Measurements from ENCODE around the gene CARD14.
"Not testable (repeated sequence)": the region's sequence is repeated elsewhere in the genome, so short reads cannot be mapped to it uniquely, and the experiment has no call there.

The CARD14 gene

DNA sequence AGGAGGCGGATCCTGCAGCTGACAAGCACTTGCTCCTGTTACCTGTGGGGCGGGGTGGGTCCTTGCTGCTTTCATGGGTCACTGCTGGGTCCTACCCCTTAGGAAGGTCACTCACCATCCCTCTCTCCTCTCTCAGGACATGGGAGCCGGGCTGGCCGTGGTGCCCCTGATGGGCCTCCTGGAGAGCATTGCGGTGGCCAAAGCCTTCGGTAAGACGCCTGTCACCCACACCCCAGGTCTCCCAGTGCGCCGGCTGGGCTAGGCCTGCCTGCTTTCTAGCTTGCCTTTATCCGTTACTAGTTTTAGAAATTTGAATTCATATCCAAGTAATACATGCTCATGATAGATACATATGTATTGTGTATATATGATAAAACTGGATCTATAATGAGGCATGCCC, 67.6 kb downstream of the CARD14 start:
- no peak for TF ChIP-seq CTCF (IDR thresholded peaks at IDR 0.05; ENCODE audit: control insufficient read depth, extremely low read depth, insufficient read depth)
- no peak for DNase-seq (ENCODE audit: low read depth)
- no peak overlapping the region for H3K4me3 ChIP-seq (ENCODE audit: low read depth, low read length)

- no peak for DNase-seq (ENCODE audit: low read depth)
- H3K4me3 ChIP-seq (ENCODE audit: low read depth, low read length) = no peak overlapping the region
- no peak for TF ChIP-seq CTCF (IDR thresholded peaks at IDR 0.05; ENCODE audit: control insufficient read depth, extremely low read depth, insufficient read depth)
Measured at GRCh38 chr17:80242505-80242904, 72.7 kb downstream of the CARD14 start.

DNA sequence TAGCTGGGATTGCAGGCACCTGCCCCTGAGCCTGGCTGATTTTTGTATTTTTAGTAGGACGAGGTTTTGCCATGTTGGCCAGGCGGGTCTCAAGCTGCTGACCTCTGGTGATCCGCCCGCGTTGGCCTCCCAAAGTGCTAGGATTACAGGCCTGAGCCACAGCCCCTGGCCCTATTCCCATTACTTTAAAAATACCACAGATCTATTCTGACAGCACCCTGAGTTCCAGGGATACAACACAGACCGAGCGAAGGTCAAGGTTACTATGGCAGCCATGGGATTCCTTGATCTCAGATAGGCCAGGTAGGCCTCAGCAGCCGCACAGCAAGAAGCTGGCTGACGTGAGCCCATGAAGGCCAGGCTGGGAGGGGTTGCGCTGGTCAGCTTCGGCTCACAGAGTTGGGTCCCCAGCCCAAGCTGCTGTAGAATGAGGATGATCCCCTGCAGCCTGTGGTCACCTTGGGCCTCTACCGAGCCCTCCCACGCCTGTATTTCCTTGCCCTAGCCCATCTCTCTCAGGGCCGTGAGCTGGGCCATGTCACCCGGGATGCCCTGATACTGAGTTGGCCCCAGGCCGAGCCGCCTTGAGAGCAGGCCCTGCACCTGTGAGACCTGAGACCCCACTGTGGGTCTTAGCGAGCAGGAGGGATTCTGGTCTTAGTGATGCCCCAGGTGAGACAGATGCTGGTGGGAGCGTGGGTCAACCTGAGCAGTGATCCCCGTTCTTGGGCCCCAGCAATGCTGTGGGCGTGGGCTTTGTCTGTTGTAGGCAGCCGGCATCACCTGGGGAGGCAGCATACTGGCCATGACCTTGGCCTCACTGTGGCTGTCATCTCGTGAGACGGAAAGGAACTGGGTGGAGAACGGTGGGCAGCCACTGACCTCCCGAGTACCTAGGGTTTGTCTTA, 74.0 kb downstream of the CARD14 start:
- H3K4me3 ChIP-seq (ENCODE audit: low read depth, low read length) = no peak overlapping the region
- no peak for TF ChIP-seq CTCF (IDR thresholded peaks at IDR 0.05; ENCODE audit: control insufficient read depth, extremely low read depth, insufficient read depth)
- DNase-seq (ENCODE audit: low read depth) = no peak

DNA sequence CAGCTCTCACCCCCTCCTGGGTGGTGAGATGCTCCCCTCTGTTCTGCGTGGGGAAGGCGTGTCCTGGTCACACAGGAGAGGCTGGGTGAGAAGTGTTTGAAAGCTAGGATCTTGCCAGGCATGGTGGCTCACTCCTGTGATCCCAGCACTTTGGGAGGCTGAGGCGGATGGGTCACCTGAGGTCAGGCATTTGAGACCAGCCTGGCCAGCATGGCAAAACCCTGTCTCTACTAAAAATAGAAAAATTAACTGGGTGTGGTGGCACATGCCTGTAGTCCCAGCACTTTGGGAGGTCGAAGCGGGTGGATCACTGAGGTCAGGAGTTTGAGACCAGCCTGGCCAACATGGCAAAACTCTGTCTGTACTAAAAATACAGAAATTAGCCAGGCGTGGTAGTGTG, 74.6 kb downstream of the CARD14 start:
- DNase-seq (ENCODE audit: low read depth) = not testable (repeated sequence)

GRCh38 chr17:80244871-80245509, 75.2 kb downstream of the CARD14 start:
- no peak for TF ChIP-seq CTCF (IDR thresholded peaks at IDR 0.05; ENCODE audit: control insufficient read depth, extremely low read depth, insufficient read depth)
- no peak for DNase-seq (ENCODE audit: low read depth)

More for the DNA sequence above, 74.6 kb downstream of the CARD14 start:
- not testable (repeated sequence) for H3K4me3 ChIP-seq (ENCODE audit: low read depth, low read length)

GRCh38 chr17:80245566-80246265, 75.9 kb downstream of the CARD14 start:
- no peak overlapping the region for H3K4me3 ChIP-seq (ENCODE audit: low read depth, low read length)
- DNase-seq (ENCODE audit: low read depth) = no peak
- TF ChIP-seq CTCF (IDR thresholded peaks at IDR 0.05; ENCODE audit: control insufficient read depth, extremely low read depth, insufficient read depth) = no peak

More at GRCh38 chr17:80244871-80245509, 75.2 kb downstream of the CARD14 start:
- H3K4me3 ChIP-seq (ENCODE audit: low read depth, low read length) = no peak overlapping the region

DNA sequence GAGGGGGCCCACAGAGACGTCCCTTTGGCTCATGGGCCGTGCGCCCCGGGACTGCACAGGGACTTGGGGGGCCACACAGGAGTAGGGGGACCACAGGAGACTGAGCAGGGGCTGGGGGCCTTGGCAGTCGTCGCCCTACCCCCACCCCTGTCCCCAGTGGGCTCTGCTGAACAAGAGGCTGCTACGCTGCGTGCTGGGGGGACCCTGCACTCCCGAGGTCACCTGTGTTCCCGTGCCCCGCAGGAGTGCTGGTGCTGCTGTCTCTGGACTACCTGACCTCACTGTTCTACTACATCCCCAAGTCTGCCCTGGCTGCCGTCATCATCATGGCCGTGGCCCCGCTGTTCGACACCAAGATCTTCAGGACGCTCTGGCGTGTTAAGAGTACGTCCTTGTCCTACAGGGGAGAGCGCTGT, 76.4 kb downstream of the CARD14 start:
- no peak overlapping the region for H3K4me3 ChIP-seq (ENCODE audit: low read depth, low read length)
- DNase-seq (ENCODE audit: low read depth) = no peak
- no peak for TF ChIP-seq CTCF (IDR thresholded peaks at IDR 0.05; ENCODE audit: control insufficient read depth, extremely low read depth, insufficient read depth)

Data from LNCaP clone FGC (cell line).